GM10847 (cell line): Measurements from ENCODE around the gene TIGD4.
A peak's percentile ranks its signal among the peaks of the same experiment; 100 is the strongest.

Source experiments
- POLR2A ChIP-seq: IDR thresholded peaks from 2 replicates; pipeline ENCODE4 v1.6.1; 2011; ENCODE audit not compliant: insufficient read length; ENCODE audit errors: extremely low read depth

Gene TIGD4

DNA sequence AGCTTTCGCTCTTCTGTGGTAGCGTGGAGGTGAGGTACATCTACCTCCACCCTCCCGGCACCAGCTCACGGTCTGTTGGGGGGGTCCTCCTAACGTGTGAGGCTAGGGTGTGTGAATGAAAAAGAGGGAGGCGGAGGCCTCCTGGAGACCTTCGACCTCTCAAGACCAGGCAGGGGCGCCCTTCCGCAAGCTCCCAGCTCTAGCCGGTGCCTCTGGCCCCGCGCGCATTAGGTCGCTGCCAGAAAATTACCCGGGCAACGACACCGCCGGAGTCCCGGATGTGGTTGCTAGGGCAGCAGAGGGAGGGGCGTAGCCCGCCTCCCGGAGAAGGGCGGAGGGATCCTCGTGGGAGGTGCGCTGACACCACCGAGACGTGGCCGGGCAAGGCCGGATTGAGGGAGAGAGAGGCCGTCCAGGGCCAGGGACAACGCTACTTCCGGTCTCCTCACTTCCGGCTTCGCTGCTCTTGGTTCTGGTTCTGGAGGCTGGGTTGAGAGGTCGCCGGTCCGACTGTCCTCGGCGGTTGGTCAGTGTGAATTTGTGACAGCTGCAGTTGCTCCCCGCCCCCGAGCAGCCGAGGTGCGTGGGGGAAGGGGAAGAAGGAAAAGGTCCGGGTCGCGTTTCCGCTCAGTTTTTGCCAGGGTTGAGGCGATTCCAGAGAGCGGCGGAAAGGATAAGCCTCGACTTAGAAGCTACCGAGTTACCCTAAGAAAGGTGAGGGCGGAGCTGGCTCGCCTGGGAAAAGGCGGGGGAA is at the start of gene TIGD4, which contains the start of gene ARFIP1:
TSS of gene TIGD4 (minus strand) at position 218 of the 754 bp plus-strand sequence. CDS start 8,726 bp downstream, outside the sequence.
TSS of gene ARFIP1 (plus strand) at position 442 of the 754 bp plus-strand sequence. CDS start 49,680 bp downstream, outside the sequence.
- peak; percentile 52 for TF ChIP-seq POLR2A

DNA sequence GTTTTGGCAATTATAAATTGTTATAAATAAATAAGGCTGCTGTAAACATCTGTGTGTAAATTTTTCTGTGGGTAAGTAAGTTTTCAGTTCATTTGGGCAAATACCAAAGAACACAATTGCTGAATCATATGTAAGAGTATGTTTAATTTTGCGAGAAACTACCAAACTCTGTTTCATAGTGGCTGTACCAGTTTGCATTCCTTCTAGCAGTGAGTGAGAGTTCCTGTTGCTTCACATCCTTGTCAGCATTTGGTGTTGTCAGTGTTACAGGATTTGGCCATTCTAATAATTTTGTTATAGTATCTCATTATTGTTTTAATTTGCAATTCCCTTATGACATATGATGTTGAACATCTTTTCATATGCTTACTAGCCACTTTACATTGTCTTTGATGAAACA is 48.6 kb upstream of the TIGD4 start:
- TF ChIP-seq POLR2A: no peak

DNA sequence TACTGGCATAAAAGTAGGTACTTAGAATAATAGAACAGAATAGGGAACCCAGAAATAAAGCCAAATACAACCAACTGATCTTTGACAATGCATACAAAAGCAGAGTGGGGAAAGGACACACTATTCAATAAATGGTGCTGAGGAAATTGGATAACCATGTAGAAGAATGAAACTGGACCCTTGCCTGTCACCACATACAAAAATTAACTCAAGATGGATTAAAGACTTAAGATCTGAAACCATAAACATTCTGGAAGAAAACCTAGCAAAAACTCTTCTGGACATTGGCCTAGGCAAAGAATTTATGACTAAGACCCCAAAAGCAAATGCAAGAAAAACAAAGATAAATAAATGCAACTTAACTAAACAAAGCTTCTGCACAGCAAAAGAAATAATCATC is 45.8 kb upstream of the TIGD4 start:
- no peak for TF ChIP-seq POLR2A

DNA sequence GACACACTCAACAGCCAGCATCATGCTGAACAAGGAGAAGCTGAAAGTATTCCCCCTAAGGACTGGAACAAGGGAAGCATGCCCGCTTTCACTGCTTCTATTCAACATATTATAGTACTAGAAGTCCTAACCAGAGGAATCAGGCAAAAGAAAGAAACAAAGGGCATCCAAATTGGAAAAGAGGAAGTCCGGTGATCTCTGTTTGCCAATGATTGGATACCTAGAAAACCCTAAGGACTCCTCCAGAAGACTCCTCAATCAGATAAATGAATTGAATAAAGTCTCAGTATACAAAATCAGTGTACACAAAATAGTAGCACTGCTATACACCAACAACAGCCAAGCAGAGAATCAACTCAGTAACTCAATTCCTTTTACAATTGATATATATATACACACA is 45.0 kb upstream of the TIGD4 start:
- TF ChIP-seq POLR2A: no peak

DNA sequence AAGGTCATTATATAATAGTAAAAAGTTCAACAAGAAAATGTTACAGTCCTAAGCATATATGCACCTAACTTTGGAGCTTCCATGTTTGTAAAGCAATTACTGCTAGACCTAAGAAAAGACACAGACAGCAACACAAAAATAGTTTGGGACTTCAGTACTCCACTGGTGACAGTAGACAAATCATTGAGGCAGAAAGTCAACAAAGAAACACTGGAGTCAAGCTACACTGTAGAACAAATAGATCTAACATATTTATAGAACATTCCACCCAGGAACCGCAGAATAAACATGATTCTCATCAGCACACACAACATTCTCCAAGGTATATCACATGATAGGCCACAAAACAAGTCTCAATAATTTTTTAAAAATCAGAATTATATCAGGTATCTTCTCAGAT is 42.8 kb upstream of the TIGD4 start:
- no peak for TF ChIP-seq POLR2A

DNA sequence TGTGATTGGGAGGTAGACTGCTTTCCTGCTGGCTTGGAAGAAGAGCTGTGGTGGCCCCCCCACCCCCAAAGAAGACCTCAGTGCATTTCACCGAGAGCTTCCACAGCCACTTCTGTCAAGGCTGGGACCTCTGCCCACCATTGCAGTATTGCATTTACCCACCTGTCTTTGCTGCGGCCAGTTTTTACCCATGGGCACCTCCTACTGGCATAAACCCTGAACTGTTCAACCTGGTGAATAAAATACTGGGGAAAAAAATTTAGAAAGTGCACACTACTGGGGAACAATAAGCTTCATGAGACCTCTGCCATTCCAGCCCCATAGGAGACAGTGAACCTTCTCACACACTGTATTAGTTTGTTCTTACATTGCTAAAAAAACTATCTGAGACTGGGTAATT is 40.5 kb upstream of the TIGD4 start:
- TF ChIP-seq POLR2A: no peak

DNA sequence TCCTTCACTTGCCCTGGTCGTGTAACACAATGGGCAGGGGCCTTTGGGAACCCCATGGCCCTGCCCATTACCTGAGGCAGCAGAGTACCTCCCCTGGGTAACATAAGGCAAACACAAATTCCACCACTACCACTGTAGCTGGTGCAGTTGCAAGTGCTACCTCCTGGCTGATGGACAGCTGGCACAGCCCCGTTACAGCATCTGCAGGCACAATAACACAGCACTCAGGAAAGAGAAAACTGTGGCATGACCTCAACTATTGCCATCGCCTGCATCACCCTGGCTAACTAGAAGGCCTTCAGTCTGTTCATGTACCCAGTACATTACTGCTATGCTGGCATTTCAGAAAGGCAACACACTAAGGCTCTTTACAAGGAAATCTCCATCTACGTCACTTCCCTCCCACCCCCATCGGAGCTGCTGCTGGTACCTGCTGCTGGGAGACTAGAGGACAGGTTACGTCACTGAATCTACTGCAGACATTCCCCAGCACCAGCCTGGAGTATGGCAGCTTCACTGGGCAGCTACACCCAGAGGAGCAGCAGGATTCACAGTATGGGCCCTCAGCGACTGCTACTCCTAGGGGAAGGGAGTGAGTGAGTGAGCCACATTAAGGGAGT is 39.6 kb upstream of the TIGD4 start:
- TF ChIP-seq POLR2A: no peak

DNA sequence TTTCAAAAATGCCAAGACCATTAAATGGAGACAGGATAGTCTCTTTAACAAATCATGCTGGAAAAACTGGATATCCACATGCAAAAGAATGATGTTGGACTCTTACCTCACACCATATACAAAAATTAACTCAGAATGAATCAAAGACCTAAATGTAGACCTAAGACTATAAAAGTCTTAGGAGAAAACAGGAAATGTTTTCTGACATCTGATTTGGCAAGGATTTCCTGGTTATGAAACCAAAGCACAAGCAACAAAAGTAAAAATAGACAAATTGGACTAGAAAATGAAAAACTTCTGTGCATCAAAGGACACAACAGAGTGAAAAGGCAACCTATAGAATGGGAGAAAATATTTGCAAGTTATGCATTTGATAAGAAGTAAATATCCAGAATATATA is 37.8 kb upstream of the TIGD4 start:
- TF ChIP-seq POLR2A: no peak

DNA sequence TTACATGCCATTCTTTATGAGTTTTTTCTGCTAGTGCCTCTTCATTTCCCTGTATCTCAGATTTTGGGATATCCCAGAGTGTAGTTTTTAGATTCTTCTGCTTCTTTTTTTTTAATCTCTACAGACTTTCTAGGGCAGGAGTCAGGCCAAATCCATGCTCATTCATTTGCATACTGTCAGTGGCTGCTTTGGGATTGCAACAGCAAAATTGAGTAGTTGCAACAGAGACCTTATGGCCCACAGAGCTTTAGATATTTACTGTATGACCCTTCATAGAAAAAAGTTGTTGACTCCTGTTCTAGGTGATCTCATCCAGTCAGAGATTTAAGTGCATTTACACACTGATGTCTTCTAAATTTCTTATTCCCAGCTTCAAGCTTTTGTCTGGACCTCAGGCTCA is 35.5 kb upstream of the TIGD4 start:
- no peak for TF ChIP-seq POLR2A

DNA sequence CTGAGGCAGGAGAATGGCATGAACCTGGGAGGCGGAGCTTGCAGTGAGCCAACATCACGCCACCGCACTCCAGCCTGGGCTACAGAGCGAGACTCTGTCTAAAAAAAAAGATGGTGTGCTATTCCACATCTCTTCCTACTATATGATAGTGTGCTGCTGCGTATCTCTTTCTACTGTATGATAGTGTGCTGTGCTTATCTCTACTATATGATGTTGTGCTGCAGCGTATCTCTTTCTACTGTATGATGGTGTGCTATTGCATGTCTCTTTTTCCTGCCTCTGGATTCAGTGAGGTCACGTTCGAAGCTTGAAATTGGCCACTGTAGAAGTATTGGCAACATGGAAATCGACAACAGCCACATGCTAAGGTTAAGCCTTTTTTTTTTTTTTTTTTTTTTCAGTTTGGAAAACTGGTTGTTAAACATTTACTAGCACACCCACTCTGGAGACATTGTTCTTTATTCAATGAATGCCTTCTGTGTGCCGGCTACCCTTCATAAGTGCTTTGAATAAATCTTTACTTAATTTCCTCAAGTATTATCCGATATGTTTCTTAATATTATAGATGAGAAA is 31.3 kb upstream of the TIGD4 start:
- no peak for TF ChIP-seq POLR2A

DNA sequence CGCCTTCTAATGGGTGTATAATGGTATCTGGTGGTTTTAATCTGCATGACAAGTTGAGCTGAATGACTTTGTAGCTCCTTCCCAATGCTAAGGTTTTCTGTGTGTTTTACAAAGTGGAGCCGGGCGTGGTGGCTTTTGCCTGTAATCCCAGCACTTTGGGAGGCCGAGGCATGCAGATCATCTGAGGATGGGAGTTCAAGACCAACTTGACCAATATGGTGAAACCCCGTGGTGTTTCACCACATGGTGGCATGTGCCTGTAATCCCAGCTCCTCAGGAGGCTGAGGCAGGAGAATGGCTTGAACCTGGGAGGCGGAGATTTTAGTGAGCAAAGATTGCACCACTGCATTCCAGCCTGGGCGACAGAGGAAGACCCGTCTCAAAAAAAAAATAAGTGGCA is 29.1 kb upstream of the TIGD4 start:
- no peak for TF ChIP-seq POLR2A

DNA sequence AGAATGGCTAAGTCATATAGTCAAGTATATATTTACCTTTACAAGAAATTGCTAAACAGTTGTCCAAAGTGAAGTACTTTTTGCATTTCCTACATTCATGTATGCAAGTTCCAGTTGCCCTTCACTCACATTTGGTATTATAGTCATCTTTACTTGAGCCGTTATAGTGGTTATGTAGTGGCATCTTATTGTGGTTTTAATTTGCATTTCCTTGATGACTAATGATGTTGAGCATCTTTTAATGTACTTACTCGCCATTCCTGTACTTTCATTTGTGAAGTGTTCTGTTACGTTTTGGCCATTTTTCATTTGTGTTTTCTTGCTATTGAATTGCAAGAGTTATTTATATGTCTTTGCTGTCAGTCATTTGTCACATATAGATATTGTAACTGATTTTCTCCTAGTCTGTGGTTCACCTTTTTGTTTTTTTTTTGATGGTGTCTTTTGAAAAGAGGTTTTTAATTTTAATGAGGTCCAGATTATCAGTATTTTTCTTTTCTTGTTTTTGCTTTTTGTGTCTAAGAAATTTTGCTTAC is 27.8 kb upstream of the TIGD4 start:
- no peak for TF ChIP-seq POLR2A

DNA sequence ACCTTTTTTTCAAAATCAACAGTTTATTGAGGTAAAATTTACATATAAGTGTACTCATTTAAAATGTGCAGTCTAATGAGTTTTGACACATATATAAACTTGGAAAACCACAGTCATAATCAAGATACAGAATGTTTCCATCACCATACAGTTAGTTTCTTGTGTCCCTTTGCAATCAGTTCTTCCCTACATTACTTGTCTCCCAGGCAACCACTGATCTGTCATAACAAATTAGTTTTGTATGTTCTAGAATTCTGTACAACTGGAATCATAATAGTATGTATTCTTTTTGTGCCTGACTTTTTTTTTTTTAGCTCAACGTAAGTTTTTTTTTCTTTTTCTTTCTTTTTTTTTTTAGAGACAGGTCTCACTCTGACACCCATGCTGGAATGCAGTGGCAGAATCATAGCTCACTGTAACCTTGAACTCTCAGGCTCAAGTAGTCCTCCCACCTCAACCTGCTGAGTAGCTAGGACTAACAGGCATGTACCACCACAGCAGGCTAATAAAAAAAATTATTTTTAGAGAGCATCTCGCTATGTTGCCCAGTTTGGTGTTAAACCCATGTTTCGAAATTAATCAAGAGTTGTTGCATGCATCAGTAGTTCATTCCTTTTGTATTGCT is 27.1 kb upstream of the TIGD4 start:
- TF ChIP-seq POLR2A: no peak

DNA sequence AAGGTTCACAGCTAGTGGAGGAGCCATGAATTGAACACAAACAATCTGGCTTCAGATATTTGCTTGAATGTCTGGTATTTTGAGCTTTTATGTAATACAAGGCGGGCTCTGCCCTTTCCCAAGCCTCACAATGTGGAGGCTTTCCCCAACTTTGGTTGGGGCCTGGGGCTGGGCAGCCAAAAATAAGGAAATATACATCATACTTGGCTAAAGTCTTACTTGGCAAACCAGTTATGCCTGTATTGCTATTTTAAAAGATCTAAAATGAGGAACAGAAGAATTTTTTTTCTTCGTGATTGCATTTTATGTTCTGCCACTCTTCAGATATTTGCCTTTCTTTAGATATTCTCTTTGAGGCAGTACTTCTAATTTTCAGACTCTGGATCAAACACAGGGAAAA is 26.3 kb upstream of the TIGD4 start:
- no peak for TF ChIP-seq POLR2A

DNA sequence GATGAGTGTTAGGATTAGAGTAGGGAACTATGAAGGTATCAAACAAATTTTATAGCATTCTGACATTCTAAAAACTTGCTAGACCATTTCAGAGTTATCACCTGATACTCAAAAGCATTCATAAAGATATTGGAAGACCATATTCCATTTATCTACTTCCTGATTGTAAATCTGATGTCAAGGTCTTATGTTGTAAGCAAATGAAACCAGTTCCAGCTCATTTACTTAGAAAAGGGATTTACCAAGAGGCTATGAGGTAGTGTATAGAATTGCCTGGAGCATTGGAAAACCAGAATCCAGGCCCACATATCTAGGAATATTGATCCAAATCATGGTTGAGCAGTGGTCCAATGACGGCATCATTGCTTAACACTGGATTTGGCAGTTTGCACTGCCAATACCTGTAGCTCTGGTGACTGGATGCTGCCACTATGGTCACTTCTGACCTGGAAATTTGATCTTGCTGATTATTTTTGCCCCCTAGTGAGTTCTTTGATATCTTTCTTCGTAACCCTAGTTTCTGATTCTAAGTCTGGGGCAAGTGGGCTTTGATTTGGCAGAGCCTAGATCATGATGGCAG is 25.6 kb upstream of the TIGD4 start:
- TF ChIP-seq POLR2A: no peak

DNA sequence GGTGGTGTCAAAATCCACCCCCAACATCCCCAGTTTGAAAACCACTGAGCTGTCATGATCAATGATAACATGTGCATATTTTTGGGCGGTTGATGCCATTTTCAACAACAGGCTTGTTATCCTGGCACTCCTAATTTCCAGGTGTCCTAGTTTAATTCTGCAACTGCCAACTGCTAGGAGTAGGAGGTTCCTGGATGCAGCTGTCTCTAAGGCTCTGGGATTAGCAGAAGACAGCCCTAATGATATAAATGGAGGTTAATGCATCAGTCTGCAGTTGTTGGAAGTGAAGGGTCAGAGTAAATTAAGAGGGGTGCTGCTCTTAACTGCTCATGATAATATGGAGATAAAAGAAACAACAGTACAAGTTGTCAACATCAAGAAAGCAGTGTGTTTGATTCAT is 24.0 kb upstream of the TIGD4 start:
- TF ChIP-seq POLR2A: no peak

DNA sequence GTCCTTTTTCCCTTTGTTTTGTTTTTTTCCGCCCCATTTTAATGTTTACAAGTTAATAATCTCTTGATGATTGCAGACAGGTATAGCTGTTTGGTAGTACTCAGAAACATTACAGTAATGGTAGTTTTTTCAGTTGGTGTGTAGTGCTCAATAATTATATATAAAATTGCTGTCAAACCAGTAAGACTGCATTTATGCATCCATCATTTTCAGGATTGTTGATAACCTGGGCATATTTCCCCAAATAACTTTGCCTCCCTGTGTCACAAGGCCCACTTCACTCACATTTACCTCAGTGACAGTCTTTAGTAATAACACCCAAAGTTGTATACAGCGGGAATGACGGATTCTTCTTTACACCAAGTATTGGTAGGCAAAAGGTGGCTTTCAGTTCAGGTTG is 16.4 kb upstream of the TIGD4 start:
- TF ChIP-seq POLR2A: no peak
